ENCODE data around the gene PDZD2.

GRCh38 chr5:32147959-32148358 lies 509.0 kb downstream of the PDZD2 start:
- TF ChIP-seq CTCF (IDR thresholded peaks at IDR 0.05) (no peak), ZFX (IDR thresholded peaks at IDR 0.05; ENCODE audit: borderline replicate concordance) (no peak)

All from 22Rv1 (cell line).